MM.1S (cell line): ENCODE results near the gene MTHFR.

Source experiments
- CTCF ChIP-seq: fragments of 300-600 bp; sonication (generic); IDR thresholded peaks from 2 replicates; pipeline ENCODE4 v1.5.1; 2016; ENCODE audit warnings: antibody characterized with exemption, low read length, mixed read lengths
- EZH2phosphoT487 ChIP-seq: fragments of 300-600 bp; sonication (generic); IDR thresholded peaks from 2 replicates; pipeline ENCODE4 v1.6.1; 2018; ENCODE audit warnings: antibody characterized with exemption, low read length

GRCh38 chr1:11842154-11843041, 36.6 kb upstream of the MTHFR start:
- no peak for TF ChIP-seq CTCF
- TF ChIP-seq EZH2phosphoT487: no peak
